NCI-H226 (cell line): ENCODE measurements around the gene PTGDR2.

ENCODE experiments used
- DNase-seq: peaks from one replicate; pipeline ENCODE4 v3.0.0-alpha.2; 2015

The PTGDR2 gene

DNA sequence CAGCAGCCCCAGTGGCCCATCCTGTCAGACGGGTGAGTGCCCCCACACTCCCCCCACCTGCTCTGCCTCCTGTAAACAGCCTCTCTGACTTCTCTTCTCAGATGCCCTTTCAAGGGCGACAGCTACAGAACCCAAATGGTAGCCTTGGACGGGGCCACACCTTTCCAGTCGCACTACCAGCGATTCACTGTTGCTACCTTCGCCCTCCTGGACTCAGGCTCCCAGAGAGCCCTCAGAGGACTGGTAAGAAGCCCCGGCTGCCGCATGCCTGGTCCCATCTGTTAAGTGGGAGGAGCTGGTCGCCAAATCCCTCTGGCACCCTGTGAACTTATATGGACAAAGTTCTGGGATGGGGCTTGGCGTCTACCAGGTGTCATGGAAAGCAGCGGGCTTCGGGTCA, 17.8 kb upstream of the PTGDR2 start:
- no peak for DNase-seq

DNA sequence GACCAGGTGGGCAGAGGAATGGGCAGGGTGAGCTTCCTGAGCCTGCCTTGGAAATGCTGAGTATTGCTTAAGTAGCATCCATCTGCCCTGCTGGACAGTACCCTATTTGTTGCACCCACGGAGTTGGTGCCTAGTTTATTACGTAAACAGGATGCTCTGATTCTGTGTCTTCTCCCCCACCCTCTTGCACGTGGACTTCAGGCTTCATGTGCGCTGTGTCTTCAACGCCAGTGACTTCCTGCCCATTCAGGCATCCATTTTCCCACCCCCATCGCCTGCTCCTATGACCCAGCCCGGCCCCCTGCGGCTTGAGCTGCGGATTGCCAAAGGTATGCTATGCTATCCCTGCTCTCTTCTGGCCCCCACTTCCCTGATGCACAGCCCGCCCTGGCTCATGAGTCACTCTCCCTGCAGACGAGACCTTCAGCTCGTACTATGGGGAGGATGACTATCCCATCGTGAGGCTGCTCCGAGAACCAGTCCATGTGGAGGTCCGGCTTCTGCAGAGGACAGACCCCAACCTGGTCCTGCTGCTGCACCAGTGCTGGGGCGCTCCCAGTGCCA, 17.3 kb upstream of the PTGDR2 start:
- DNase-seq = no peak

GRCh38 chr11:60872124-60872960, 16.6 kb upstream of the PTGDR2 start:
- peak; percentile 18 for DNase-seq

DNA sequence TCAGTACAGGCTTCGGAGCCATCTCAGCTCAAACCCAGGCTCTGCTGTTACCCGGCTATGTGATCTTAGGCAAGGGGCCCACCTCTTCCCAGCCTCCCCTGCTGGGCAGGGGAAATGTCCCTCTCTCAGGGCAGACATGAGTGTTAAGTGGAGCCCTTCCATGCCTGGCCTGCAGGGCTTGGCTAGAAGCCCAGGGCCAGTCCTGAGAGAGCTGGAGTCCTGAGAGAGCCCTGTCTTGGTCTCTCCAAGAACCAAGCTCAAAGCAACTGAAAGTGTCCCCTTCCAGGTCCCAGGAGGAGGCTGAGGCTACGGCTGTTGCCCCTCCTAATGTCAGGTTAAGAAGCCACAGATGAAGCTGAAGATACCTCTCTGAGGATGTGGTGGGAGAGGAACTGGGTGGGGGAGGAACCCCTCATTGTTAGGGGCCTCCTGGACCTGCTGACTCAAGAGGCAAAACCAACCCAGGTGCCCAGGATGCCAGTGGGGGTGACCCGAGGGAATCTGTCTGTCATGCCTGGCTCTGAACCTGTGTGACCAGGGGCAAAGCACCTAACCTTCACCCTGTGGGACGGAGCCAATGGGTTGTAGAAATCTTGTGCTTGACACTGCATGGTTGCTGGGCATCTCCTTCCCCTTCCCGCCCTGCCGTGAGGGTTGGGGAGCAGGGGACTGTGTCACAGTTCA, 15.8 kb upstream of the PTGDR2 start:
- DNase-seq = no peak

GRCh38 chr11:60870733-60871377, 15.1 kb upstream of the PTGDR2 start:
- DNase-seq = no peak

- no peak for DNase-seq
Observed at GRCh38 chr11:60870276-60870675, 14.5 kb upstream of the PTGDR2 start.

- no peak for DNase-seq
Observed at GRCh38 chr11:60869451-60869825, 13.7 kb upstream of the PTGDR2 start.

GRCh38 chr11:60868682-60869450, 13.1 kb upstream of the PTGDR2 start:
- no peak for DNase-seq

- DNase-seq = no peak
Observed at GRCh38 chr11:60867871-60868681, 12.3 kb upstream of the PTGDR2 start.

DNA sequence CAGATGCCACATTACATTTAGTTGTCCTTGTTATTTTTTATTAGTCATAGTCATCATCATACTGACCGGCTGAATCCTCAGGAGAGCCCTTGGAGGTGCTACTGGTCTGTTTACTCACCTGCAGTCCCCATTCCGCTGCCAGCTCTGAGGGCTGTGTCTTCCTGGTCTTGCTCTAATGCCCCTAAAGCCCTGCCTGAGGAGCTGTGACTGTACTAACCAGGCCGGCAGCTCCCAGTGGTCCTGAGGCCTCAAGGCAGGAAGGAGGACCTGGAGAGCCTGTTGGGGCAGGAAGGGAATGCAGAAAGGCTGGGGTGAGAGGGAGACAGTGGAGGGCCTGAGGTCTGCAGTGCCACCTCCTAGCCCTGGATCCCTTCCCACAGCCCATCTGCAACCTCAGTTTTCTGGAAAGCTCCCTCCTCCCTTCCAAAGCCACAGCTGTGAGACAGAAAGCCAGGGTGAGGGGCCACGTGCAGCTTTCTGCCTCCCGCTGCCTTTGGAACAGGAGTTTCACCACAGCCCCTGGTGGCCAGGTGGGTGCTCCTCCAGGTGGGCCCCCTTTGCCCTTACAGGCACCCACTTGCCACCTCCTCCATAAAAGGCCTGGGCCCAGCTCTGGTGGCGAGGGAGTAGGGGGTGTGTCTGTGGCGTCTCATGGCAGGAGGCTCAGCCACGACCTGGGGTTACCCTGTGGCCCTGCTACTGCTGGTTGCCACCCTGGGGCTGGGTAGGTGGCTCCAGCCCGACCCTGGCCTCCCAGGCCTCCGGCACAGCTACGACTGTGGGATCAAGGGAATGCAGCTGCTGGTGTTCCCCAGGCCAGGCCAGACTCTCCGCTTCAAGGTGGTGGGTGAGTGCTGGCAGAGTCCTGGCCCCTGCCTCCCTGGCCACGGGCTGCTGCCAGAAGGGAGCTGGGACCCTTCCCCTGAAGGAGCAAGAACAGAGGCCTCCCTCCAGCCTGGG, 11.4 kb upstream of the PTGDR2 start, which contains the start of gene ZP1:
Gene ZP1, plus strand, starts transcription at position 632 of the 960 bp plus-strand sequence. Its CDS starts 20 bp downstream, at position 652.
- no peak for DNase-seq

DNA sequence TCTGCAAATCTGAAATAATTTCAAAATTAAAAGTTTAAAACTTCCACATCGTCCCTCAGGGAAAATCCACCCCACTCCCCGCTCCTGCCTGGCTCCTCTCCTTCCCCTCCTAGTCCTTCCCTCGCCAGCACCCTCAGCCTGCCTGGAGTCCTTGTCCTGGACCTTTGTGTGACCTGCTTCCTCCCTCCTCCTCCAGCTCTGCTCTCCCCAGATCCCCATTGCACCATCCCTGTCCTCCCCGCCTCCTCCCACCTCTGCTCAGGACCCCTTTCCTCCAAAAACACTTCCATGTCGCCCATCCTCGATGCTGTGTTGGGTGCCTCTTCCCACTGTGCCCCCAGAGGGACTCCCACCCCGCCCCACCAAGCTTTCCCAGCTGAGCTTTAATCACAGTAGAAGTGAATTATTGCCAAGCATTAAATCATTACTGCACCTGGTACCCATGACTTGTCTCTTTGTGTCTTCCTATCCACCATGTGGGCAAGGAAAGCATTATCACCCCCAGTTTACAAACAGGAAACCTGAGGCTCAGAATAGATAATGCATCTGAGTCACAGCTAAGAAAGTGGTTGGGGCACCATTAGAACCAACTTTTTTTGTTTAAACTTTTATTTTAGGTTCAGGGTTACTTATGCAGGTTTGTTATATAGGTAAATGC, 9.2 kb upstream of the PTGDR2 start:
- no peak for DNase-seq

DNA sequence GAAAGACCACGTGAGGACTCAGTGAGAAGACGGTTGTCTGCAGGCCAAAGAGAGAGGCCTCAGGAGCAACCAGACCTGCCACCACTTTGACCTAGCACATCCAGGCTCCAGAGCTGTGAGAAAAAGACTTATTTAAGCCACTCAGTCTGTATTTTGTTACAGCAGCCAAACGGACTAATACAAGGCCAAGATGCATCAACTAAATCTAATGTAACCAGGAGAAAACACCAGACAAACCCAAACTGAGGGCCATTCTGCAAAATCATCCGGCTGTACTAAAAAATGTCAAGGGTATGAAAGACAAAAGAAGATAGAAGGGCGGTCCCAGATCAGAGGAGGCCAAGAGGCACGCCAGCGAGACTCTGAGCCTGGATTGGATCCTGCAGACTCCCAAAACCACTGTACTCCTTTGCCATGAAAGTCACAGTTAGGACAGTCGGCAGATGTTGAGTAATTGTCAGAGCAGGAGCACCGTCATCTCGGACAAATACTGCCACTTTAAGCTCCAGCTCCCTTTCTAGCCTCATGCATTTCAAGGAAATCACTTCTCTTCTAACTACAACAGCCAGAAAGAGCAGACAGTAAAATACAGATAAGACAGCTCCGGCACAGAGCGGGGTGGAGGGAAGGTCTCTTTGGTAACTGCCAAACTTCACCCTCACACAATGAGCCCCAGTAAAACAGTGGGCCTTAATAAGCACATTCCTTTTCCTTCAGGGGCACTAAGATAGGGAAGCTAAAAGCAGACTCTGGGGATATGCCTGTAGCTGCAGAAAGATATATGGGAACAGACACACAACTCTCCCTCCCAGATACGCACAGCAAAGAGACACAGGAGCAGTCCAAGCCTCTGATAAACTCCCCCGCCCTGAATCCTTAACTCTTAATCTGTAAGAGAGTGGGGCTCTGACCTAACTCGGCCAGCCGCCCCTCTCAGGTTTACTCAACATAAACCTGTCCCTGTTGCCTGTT, 8.1 kb upstream of the PTGDR2 start:
- no peak for DNase-seq

GRCh38 chr11:60862171-60862570, 6.4 kb upstream of the PTGDR2 start:
- no peak for DNase-seq

GRCh38 chr11:60860943-60861342, 5.2 kb upstream of the PTGDR2 start:
- DNase-seq = no peak

DNA sequence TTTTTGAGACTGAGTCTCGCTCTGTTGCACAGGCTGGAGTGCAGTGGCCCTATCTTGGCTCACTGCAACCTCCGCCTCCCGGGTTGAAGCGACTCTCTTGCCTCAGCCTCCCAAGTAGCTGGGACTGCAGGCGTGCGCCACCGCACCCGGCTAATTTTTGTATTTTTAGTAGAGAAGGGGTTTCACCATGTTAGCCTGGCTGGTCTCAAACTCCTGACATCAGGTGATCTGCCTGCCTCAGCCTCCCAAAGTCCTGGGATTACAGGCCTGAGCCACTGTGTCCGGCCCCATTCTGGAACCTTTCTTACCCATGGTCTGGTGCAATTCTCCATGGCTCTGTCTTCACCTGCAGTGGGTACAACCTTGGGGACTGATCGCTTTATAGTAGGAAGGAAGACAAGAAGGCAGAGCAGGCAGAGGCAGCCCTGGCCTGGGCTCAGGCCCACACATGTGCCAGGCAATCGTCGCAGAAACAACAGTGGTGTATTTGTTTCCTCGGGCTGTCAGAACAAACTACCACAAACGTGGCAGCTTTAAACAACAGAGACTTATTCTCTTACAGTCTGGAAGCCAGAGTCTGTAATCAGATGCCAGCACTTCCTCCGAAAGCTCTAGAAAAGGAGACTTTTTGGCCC, 4.0 kb upstream of the PTGDR2 start:
- DNase-seq = no peak

- DNase-seq = no peak
Observed at GRCh38 chr11:60858731-60859464, 3.1 kb upstream of the PTGDR2 start.

DNA sequence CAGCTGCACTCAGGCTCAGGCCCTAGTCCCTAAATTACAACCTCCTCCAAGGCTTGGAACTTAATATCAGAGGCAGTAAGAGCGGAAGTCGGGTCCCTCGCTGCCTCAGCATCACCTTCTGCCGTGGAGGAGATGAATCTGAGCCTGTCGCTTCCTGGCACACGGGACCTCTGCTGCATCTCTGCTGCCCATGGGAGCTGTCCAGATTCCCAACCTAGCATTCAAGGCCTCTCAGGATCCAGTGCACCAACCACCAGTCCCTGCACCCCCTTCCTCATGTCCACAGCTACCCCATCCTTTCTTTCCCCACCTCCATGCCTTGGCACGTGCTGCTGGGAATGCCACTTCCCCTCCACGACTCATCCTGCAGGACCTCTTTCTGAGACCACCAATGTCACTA, 2.5 kb upstream of the PTGDR2 start:
- DNase-seq = no peak
